Activated CD4-positive, CD25-positive, alpha-beta regulatory T cell (primary cell): ENCODE data around the gene ANKRD33.
"Not testable (repeated sequence)": the region's sequence is repeated elsewhere in the genome, so short reads cannot be mapped to it uniquely, and the experiment has no call there.

Experiments
- DNase-seq, 4 experiments: peaks; one replicate each; lab custom pipeline; 2025; lab: John Stamatoyannopoulos, UW

Gene ANKRD33

DNA sequence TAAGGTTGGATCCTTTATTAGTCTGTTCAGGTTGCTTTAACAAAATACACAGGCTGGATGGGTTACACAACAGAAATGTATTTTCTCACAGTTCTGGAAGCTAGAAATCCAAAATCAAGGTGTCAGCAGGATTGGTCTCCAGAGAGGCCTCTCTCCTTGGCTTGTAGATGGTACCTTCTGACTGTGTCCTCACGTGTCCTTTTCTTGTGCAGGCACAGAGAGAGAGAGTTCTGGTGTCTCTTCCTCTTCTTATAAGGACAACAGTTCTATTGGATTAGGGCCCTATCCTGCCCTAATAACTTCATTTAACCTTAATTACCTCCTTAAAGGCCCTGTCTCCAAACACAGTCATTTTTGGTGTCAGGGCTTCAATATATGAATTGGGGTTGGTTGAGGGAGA lies 4.6 kb upstream of the ANKRD33 start:
- no peak for DNase-seq

DNA sequence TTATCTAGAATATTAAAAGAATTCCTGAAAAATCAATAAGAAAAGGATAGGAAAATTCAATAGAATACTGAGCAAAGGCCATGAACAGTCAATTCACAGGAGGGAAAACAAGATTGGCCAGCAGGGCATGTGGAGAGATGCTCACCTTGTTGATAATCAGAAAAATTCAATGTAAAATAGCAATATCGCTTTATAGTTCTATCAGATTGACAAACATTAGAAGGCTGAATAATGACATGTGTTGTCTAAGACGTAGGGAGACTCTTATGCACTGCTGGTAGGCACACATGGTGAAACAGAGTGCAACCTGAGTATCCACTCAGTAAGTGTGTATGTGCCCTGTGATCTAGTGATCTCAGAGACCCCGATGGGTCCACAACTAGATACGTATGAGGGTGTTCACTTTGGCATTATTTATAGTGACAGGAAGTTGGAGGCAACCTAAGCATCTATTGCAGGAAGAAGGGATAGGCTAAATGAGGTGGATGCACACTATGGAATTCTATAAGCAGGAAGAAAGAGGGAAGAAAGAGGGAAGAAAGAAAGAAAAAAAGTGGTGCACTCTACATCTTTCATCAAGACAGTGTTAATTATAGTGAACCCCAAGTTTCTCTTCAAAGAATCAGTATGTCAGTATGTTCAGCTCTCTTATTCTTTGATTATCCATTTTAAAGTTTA lies 3.8 kb upstream of the ANKRD33 start:
- DNase-seq: no peak

DNA sequence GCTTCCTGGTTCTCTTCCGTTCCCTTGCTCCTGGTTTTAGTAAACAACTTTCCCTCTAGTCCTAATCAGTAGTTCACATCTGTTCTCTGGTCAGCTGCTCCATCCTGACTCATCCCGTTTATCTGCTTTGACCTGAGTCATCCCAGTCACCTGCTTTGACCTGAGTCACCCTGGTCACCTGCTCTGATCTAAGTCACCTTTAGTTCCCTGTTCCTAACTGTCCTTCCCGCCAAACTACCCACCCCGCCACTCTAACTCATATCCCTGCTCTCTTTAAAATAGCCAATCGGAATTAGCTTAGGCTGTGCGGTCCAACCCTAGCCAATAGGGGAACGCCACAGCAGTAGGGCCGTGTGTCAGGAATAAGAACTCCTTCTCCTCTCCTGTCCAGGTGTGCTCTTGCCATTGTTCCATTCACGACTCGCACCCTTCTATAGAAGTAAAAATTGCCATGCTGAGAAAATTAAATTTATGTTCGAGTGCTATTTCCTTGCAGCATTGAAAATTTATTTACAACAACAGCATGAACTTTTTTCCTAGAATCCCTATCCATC lies 3.1 kb upstream of the ANKRD33 start:
- no peak for DNase-seq

DNA sequence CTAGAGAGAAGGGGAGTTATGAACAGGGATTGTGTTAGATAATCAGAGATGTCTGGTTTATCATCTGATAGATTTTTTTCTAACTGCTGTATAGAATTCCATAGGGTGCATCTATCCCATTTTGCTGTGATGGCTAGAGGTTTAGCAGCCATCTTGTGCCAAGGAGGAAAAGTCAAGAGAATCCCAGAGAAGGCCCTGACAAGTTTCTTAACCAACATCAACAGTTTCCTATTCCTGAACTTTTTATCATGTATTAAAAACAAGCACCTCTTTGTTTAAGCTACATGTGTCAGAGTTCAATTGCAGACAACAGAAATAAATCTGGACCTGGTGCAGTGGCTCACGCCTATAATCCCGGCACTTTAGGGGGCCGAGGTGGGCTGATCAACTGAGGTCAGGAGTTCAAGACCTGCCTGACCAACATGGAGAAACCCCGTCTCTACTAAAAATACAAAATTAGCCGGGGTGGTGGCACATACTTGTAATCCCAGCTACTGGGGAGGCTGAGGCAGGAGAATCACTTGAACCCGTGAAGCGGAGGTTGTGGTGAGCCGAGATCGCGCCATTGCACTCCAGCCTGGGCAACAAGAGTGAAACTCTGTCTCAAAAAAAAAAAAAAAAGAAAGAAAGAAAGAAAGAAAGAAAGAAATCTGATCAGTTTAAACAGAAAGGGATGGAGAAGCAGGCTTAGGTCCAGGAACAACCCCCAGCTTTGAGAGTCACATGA lies 2.4 kb upstream of the ANKRD33 start:
- DNase-seq: not testable (repeated sequence)

DNA sequence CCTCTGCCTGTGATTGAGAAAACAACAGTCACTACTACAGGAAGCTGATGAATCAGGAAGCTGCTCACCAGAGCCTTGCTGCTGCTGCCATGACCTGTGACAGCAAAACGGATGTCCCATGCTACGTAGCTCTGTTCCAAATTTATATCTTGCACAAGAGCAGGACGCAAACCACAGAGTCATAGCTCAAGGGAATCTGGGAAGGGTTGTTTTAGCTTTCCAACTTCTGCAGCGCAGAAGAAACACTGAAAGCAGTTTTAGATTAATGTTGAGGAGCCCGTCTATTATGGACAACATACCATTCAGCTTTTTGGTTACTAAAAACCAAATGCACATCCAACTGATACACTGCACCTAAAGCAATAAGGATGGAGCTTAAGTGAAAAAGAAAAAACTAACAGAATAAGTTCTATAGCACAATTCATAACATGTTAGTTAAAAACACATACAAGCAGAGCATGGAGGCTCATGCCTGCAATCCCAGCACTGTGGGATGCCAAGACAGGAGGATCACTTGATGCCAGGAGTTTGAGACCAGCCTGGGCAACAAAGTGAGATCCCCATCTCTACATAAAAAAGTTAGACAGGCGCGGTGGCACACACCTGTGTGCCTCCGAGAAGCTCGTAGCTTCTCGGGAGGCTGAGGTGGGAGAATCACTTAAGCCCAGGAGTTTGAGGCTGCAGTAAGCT lies 1.7 kb upstream of the ANKRD33 start:
- peak in 1 of 4 experiments; percentile 17 for DNase-seq

DNA sequence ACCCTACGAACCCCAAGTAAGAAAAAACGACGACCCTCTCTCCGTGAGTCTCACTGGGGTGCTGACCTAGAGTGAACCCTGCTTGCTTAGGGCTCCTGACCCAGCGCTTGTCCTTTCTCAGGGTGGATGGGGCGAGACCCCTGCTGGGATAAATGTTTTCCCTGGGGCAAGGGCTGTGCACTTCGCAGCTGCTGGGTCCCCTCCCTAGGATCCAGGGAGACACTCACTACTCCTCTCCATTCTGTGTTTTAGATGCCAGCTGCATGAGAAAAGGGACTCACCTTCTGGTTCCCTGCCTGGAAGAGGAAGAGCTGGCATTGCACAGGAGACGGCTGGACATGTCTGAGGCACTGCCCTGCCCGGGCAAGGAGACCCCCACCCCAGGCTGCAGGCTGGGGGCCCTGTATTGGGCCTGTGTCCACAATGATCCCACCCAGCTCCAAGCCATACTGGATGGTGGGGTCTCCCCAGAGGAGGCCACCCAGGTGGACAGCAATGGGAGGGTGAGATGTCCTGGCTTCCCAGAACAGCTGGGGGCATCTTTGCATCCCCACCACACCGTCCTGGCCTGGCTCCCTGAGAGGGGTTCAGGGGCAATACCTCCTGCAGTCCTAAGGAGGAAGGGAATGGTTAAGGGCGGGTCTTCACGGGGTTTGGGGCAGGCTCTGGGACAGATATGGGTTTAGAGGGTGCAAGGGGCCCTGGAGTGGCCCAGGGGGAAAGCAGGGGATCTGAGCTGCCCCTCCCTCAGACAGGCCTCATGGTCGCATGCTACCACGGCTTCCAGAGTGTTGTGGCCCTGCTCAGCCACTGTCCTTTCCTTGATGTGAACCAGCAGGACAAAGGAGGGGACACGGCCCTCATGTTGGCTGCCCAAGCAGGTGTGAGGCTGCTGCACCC lies 663 bp downstream of the ANKRD33 start:
- no peak for DNase-seq

DNA sequence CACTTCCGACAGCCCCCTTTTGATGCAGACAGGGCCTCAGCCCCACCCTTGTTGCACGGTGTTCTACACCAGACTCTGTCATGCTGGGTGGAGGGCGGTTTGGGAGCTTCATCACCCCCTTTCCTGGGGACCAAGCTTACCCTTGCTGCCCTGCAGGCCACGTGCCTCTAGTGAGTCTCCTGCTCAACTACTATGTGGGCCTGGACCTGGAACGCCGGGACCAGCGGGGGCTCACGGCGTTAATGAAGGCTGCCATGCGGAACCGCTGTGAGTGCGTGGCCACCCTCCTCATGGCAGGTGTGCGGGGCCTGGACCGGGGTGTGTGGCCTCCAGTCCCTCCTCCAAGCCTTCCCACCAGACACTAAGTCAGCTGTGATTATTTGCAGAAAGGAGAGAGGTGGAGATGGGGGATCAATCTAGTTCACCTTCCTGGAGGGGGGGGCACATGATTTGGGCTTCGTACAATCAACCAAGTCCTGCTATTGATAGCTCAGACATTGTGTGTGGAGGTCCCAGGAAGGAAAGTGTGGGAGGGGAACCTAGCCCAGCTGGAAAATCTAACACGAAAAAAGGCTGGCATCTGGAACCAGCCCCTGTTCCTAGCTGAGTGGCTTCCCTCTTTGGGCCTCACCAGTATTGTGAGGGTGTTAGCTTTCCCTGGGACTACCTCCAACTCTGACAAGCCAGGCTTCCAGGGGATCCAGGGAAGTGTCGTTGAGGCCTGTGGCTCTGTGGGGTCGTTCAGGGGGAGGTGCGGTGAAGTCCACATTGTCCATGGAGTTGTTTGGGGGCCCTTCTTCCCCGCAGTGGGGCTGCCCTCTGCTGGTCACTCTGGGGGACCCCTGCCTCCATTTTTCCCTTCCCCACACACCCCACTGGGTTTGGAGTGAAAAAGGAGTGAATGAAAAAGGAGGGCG lies 1.6 kb downstream of the ANKRD33 start:
- no peak for DNase-seq

DNA sequence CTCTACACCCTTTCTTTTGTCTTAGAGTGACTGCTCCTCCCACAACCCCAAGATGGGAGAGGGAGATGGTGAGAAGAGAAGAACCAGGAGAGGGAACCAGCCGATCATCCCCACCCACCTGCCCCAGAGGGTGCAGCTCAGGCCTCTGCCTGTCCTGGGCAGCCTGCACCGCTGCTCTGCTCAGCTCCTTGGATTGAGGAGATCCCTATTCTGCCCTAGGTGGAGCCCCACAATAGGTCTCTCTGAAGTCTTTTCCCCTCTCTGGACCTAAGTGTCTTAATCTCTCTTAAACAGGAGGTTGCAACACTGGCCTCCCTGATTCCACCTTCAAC lies 2.2 kb downstream of the ANKRD33 start:
- no peak for DNase-seq

DNA sequence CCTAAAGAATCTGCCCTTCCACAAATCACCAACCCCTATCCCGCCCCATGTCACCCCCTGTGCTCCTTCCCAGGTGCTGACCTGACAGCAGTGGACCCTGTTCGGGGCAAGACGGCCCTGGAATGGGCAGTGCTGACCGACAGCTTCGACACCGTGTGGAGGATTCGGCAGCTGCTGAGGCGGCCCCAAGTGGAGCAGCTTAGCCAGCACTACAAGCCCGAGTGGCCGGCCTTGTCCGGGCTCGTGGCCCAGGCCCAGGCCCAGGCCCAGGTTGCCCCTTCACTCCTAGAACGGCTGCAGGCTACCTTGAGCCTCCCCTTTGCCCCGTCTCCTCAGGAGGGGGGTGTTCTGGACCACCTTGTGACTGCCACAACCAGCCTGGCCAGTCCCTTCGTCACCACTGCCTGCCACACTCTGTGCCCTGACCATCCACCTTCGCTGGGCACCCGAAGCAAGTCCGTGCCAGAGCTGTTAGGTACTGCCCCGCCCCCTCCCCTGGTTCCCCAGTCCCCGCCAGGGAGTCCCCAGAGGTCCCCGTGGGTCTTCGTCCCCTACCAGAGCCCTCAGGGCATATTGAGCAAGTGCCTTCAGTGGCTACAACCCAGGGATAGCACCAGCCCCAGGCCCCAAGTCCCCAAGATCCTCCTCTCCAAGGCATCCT lies 2.7 kb downstream of the ANKRD33 start:
- no peak for DNase-seq

DNA sequence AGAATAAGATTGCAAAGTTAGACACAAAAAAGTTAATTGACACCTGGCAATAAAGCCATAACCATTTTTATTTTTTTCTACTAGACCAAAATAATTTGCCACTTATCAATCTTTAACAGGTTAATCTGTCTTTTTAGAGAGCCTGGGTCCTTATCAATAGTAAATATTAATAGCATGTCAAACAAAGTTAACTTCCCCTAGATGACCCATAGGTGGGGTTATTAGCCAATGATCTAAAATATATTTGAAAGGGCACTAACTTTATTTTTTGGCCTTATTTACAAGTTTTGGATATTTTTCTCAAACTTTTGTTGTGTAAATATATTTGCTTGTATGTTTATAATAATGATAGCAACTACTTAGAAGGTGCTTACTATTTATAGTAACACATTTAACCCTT lies 3.9 kb downstream of the ANKRD33 start:
- no peak for DNase-seq

DNA sequence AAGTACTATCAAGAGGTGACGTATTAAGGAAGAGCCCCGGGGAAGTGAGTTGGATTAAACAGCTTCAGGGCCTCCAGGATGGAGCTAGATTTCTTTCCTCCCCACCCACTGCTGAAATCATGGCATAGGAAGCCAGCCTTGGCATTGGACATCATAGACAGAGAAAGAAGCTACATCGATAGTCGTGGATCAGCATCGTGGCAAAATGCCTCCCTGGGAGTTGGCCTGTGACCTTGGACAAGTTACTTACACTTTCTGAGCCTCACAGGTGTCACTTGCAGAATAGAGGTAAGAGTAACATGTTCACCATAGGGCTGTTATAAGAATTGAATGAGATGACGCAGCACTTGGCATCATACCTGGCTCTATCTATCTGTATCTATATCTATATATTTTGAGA lies 5.9 kb downstream of the ANKRD33 start:
- no peak for DNase-seq

DNA sequence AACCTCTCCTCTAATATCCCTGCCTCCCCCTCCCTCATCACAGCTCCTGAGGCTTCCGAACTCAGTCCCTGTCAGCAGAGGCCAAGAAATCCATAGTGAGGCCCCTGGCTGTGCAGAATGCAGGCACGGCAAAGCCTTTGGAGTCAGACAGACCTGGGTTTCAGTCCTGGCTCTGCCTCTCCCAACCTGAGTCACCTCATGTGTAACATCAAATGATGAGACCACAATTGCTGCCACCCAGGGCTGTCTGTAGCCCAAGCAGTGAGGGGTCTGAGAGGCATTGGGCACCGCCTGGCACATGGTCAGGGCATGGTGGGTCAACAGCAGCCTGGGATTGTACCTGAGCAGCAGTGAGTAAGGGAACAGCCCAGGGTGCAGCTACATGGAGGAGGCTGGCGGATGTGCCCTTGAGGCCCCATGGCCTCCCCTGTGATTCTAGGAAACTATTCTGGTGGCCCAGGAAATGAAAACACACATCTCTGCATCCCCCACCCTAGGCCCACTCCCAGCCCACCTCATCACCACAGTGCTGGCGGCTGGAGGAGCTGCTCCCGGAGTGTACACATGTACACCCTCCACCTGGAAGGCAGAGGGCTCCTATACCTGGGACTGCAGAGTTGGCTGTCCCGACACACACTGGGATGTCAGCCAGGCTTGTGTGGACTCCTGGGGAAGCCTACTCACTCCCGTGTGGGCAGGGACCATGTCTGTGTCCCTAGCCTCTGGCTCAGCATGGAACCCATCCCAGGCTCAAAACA lies 7.7 kb downstream of the ANKRD33 start:
- DNase-seq: no peak

DNA sequence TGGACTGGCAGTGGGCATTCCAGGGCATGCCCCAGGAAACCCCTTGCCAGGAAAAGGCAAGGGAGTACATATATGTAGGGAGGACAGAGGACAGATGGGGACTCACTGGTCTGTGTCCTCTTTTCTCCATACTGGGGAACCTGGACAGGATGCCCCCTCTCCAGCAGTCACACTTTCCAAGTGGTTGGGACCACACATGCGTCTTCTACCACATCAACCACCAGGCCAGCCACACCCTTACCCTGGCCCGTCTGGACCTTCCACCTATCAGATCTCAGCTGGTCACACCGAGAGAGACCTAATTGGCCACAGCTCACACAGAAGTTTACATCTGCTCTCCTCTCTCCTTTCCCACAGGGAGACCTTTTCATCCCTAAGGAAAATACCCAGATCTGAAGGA lies 8.3 kb downstream of the ANKRD33 start:
- no peak for DNase-seq

DNA sequence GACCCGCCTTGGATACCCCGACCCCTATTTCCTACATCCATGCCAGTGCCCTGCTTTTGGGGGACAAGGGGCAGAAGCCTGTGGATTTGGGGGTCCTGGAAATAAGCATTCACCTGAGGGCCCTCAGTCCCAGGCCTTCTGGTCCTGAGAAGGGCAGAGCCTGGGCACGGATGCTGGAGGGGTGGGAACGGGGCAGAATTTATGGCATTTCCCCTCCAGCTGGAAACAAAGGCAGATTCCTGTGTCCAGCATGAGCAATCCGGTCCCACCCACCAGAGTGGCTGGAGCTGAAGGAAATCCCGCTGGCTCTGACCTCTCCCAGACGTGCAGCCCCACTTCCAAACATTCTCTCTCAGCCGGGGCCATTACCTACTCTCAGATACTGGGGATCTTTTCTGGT lies 9.3 kb downstream of the ANKRD33 start:
- no peak for DNase-seq

DNA sequence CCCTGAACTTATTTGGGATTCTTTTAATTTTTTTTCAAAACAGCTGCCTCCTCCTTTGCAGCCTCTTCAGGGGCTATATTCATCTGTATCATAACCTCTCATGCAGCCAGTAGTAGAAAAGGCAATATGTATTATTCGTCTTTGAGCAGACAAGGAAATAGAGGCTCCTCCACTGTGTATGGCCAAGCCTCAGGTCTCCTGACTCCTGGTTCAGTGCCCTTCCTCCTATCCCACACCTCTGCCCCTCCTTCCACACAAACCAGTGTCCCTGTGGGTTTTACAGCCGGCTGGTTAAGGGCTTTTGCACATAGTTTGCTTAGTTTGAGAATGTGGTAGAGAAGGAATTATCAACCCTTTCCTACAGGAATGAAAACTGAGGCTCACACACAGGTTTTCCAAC lies 10.6 kb downstream of the ANKRD33 start:
- no peak for DNase-seq

DNA sequence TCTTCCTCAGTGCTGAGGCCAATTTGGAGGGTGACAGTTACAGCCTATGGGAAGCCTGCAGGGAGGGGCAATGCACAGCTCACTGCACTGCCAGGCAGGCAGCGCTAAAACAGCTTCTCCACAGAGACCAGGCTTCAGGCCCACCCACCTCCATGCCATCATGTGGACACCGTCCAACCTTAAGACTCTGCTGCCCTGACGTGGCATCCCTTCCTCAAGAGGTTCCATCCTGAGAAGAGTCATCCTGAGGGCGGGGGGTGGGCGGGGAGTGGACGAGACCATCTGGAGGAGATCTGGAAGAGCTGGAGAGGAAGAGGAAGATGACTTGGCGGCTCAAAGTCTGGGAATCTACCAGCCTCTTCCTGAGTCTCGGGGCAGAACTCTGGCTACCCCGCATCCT lies 11.0 kb downstream of the ANKRD33 start:
- DNase-seq: no peak

DNA sequence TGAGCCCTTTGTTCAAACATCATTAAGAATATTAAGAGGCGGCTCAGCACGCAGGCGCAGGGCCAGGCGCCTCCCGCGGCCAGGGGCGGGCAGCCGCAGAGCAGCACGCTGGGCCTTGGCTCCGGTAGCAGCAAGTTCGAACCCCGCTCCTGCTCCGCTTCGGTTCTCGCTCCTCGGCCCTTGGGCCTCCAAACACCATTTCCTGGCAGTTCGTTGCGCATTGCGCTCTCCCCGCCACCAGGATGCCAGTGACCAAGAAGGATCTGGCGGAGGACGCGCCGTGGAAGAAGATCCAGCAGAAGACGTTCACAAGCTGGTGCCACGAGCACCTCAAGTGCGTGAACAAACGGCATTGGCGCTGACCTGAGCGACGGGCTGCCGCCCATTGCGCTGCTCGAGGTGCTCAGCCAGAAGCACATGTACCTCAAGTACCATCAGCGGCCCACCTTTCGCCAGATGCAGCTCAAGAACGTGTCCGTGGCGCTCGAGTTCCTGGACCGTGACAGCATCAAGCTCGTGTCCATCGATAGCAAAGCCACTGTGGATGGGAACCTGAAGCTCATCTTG lies 12.5 kb downstream of the ANKRD33 start:
- DNase-seq: no peak

DNA sequence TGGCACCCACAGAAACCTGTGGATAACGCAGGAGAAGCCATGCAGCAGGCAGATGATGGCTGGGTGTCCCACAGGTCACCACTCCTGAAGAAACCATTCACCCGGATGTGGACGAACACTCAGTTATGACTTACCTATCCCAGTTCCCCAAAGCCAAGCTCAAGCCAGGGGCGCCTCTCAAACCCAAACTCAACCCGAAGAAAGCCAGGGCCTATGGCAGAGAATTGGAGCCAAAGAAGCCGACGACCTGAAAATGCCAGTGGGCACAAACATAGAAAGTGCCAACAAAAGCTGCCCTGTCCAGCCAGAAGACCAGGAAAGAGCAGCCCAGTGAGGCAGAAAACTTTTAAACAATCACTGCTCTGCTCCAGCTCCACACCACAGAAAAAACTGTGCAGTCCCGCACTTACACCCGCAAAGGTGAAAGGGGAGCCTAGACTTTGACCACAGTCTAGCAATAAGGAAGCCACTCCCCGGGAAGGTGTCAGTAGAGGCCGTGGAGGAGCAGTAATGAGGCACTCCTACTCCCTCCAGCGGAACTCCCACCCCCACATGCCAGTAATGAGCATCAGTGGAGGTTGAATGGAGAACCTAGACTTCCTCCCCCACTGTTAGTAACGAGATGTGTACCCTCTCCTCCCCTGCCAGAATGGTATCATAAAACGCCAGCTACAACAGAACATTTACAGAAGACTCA lies 13.4 kb downstream of the ANKRD33 start:
- DNase-seq: no peak

DNA sequence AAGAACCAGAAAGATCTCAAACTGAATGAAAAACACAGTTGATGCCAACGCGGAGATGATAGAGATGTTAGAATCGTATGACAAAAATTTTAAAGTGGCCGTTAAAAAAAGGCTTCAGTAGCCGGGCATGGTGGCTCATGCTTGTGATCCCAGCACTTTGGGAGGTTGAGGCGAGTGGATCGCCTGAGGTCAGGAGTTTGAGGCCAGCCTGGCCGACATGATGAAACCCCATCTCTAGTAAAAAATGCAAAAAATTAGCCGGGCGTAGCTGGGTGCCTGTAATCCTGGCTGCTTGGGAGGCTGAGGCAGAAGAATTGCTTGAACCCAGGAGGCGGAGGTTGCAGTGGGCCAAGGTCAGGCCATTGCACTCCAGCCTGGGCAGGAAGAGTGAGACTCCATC lies 14.0 kb downstream of the ANKRD33 start:
- DNase-seq: no peak
